ENCODE measurements around the gene ASAH2. TPM values are rescaled to one million over a fixed set of nuclear protein-coding genes. Genes with fewer than 3 reads are reported as not detected.
"Not testable (repeated sequence)": the region's sequence is repeated elsewhere in the genome, so short reads cannot be mapped to it uniquely, and the experiment has no call there.

Gene ASAH2
- polyA plus RNA-seq, 6 donors from 2014 or later: 0.13 to 1.5 (median 1.3) TPM; not detected in 2

- ATAC-seq (ENCODE audit: low read depth in 2 of 2): no peak
- no peaks in the 10 kb centered on the region for H3K4me1 Mint-ChIP-seq
- H3K9me3 Mint-ChIP-seq: peaks cover 0 to 15% (median 0%) of the 10 kb centered on the region in 7 donors
- H3K4me3 Mint-ChIP-seq: no peak overlapping the region
- DNase-seq: no peak
- peaks cover 0 to 6% of the 10 kb centered on the region in 2 donors for H3K36me3 Mint-ChIP-seq
- peaks cover 42 to 74% (median 72%) of the 10 kb centered on the region in 3 donors for H3K27me3 Mint-ChIP-seq
- no peak overlapping the region for H3K27ac Mint-ChIP-seq
Measured at GRCh38 chr10:50244201-50244600, 7.1 kb downstream of the ASAH2 start.

- Mint-ChIP-seq H3K4me1 (no peaks in the 10 kb centered on the region), H3K4me3 (no peak overlapping the region), H3K27ac (peak overlapping the region in 2 of 6 donors; percentile 61 to 81), H3K36me3 (no peaks in the 10 kb centered on the region), H3K27me3 (peaks cover 37 to 73% (median 62%) of the 10 kb centered on the region in 3 donors), H3K9me3 (peaks cover 0 to 15% (median 0%) of the 10 kb centered on the region in 7 donors)
- ATAC-seq (ENCODE audit: low read depth in 2 of 2) (no peak), DNase-seq (no peak)
Measured at GRCh38 chr10:50242777-50243176, 8.5 kb downstream of the ASAH2 start.

- H3K36me3 Mint-ChIP-seq; H3K4me1 Mint-ChIP-seq; H3K27ac Mint-ChIP-seq; ATAC-seq (ENCODE audit: low read depth in 2 of 2); H3K4me3 Mint-ChIP-seq; DNase-seq: not testable (repeated sequence)
- Mint-ChIP-seq H3K9me3 (peaks cover 0 to 15% (median 0%) of the 10 kb centered on the region in 7 donors), H3K27me3 (peaks cover 36 to 70% (median 59%) of the 10 kb centered on the region in 3 donors)
Measured at GRCh38 chr10:50241478-50241877, 9.8 kb downstream of the ASAH2 start.

GRCh38 chr10:50234486-50234885 lies 16.8 kb downstream of the ASAH2 start:
- DNase-seq (no peak), ATAC-seq (ENCODE audit: low read depth in 2 of 2) (no peak)
- Mint-ChIP-seq H3K36me3 (no peaks in the 10 kb centered on the region), H3K9me3 (peaks cover 0 to 4% (median 0%) of the 10 kb centered on the region in 7 donors), H3K4me3 (no peak overlapping the region), H3K27me3 (peaks cover 22 to 47% (median 43%) of the 10 kb centered on the region in 3 donors), H3K4me1 (peaks cover 0 to 5% (median 3%) of the 10 kb centered on the region in 3 donors), H3K27ac (no peak overlapping the region)

- Mint-ChIP-seq H3K27ac (no peak overlapping the region), H3K4me1 (peaks cover 0 to 5% (median 3%) of the 10 kb centered on the region in 3 donors), H3K4me3 (no peak overlapping the region), H3K27me3 (peaks cover 23 to 61% (median 41%) of the 10 kb centered on the region in 3 donors), H3K36me3 (no peaks in the 10 kb centered on the region), H3K9me3 (peaks cover 0 to 4% (median 0%) of the 10 kb centered on the region in 7 donors)
- DNase-seq (no peak), ATAC-seq (ENCODE audit: low read depth in 2 of 2) (no peak)
Measured at GRCh38 chr10:50232261-50232639, 19.1 kb downstream of the ASAH2 start.

- no peak for DNase-seq
- Mint-ChIP-seq H3K36me3 (no peaks in the 10 kb centered on the region), H3K27ac (no peak overlapping the region), H3K27me3 (peaks cover 23 to 61% (median 41%) of the 10 kb centered on the region in 3 donors), H3K9me3 (peaks cover 0 to 4% (median 0%) of the 10 kb centered on the region in 7 donors), H3K4me1 (peaks cover 0 to 5% (median 3%) of the 10 kb centered on the region in 3 donors), H3K4me3 (no peak overlapping the region)
- peak; percentile 54 to 65 for ATAC-seq (ENCODE audit: low read depth in 2 of 2)
Measured at GRCh38 chr10:50231515-50232260, 19.6 kb downstream of the ASAH2 start.

GRCh38 chr10:50229460-50229859 lies 21.9 kb downstream of the ASAH2 start:
- H3K36me3 Mint-ChIP-seq: no peaks in the 10 kb centered on the region
- no peak overlapping the region for H3K4me3 Mint-ChIP-seq
- peak overlapping the region in 1 of 6 donors; percentile 19 for H3K27ac Mint-ChIP-seq
- peaks cover 0 to 5% (median 3%) of the 10 kb centered on the region in 3 donors for H3K4me1 Mint-ChIP-seq
- no peaks in the 10 kb centered on the region for H3K9me3 Mint-ChIP-seq
- no peak for ATAC-seq (ENCODE audit: low read depth in 2 of 2)
- H3K27me3 Mint-ChIP-seq: peaks cover 23 to 41% (median 24%) of the 10 kb centered on the region in 3 donors
- DNase-seq: no peak

GRCh38 chr10:50228672-50229071 lies 22.6 kb downstream of the ASAH2 start:
- Mint-ChIP-seq H3K4me3 (no peak overlapping the region), H3K36me3 (no peaks in the 10 kb centered on the region), H3K27ac (peak overlapping the region in 1 of 6 donors; percentile 47), H3K9me3 (no peaks in the 10 kb centered on the region), H3K27me3 (peaks cover 19 to 37% (median 21%) of the 10 kb centered on the region in 3 donors), H3K4me1 (peaks cover 0 to 5% (median 3%) of the 10 kb centered on the region in 3 donors)
- DNase-seq (no peak), ATAC-seq (ENCODE audit: low read depth in 2 of 2) (no peak)

GRCh38 chr10:50226610-50227009 lies 24.7 kb downstream of the ASAH2 start:
- H3K27ac Mint-ChIP-seq: no peak overlapping the region

GRCh38 chr10:50224330-50224952 lies 26.9 kb downstream of the ASAH2 start:
- Mint-ChIP-seq H3K27ac (no peak overlapping the region), H3K27me3 (peaks cover 18 to 40% (median 36%) of the 10 kb centered on the region in 3 donors), H3K4me1 (no peaks in the 10 kb centered on the region), H3K9me3 (peaks cover 0 to 2% (median 0%) of the 10 kb centered on the region in 7 donors), H3K4me3 (no peak overlapping the region), H3K36me3 (no peaks in the 10 kb centered on the region)
- ATAC-seq (ENCODE audit: low read depth in 2 of 2) (peak; percentile 56 to 74), DNase-seq (peak; percentile 6)

More at GRCh38 chr10:50226610-50227009, 24.7 kb downstream of the ASAH2 start:
- peaks cover 24 to 40% (median 30%) of the 10 kb centered on the region in 3 donors for H3K27me3 Mint-ChIP-seq
- H3K36me3 Mint-ChIP-seq: no peaks in the 10 kb centered on the region
- DNase-seq (no peak), ATAC-seq (ENCODE audit: low read depth in 2 of 2) (no peak)
- H3K4me1 Mint-ChIP-seq: peaks cover 0 to 5% (median 3%) of the 10 kb centered on the region in 3 donors
- no peaks in the 10 kb centered on the region for H3K9me3 Mint-ChIP-seq
- H3K4me3 Mint-ChIP-seq: no peak overlapping the region

- no peak for DNase-seq
- Mint-ChIP-seq H3K4me1 (peaks cover 0 to 2% (median 0%) of the 10 kb centered on the region in 3 donors), H3K27ac (no peak overlapping the region), H3K4me3 (no peak overlapping the region), H3K36me3 (no peaks in the 10 kb centered on the region), H3K9me3 (peaks cover 0 to 3% (median 0%) of the 10 kb centered on the region in 7 donors), H3K27me3 (peaks cover 7 to 22% (median 20%) of the 10 kb centered on the region in 3 donors)
- no peak for ATAC-seq (ENCODE audit: low read depth in 2 of 2)
Measured at GRCh38 chr10:50222199-50222598, 29.1 kb downstream of the ASAH2 start.

- Mint-ChIP-seq H3K4me3 (no peak overlapping the region), H3K4me1 (peaks cover 0 to 7% (median 6%) of the 10 kb centered on the region in 3 donors), H3K9me3 (peaks cover 0 to 3% (median 0%) of the 10 kb centered on the region in 7 donors), H3K27ac (peak overlapping the region in 1 of 6 donors; percentile 18), H3K36me3 (no peaks in the 10 kb centered on the region), H3K27me3 (peaks cover 7 to 22% (median 20%) of the 10 kb centered on the region in 3 donors)
- no peak for DNase-seq
- ATAC-seq (ENCODE audit: low read depth in 2 of 2): no peak
Measured at GRCh38 chr10:50221470-50221869, 29.8 kb downstream of the ASAH2 start.

- no peak for DNase-seq
- H3K9me3 Mint-ChIP-seq: peaks cover 0 to 3% (median 0%) of the 10 kb centered on the region in 7 donors
- H3K36me3 Mint-ChIP-seq: no peaks in the 10 kb centered on the region
- H3K4me3 Mint-ChIP-seq: no peak overlapping the region
- no peak overlapping the region for H3K27ac Mint-ChIP-seq
- H3K4me1 Mint-ChIP-seq: peaks cover 0 to 9% (median 6%) of the 10 kb centered on the region in 3 donors
- H3K27me3 Mint-ChIP-seq: peaks cover 7 to 22% (median 20%) of the 10 kb centered on the region in 3 donors
- no peak for ATAC-seq (ENCODE audit: low read depth in 2 of 2)
Measured at GRCh38 chr10:50219646-50220045, 31.7 kb downstream of the ASAH2 start.

All from naive B cell (primary cell).